Endothelial cell of umbilical vein (primary cell): ENCODE data around the gene GRIK1. TPM values are rescaled to one million over a fixed set of nuclear protein-coding genes. Genes with fewer than 3 reads are reported as not detected.

Experiments used
- BruUV-seq: library from RNA; stranded (reverse); fragments of 400-500 nt; replicated peaks from 2 replicates; lab custom pipeline; 2021; lab: Mats Ljungman, UMichigan
- CTCF ChIA-PET: fragments of 300-600, 350-600 bp; sonication (Branson Sonifier 250); formaldehyde crosslinking; loops from one replicate; lab custom pipeline; 2021; ENCODE audit warnings: antibody characterized with exemption, inconsistent platforms; lab: Charles Lee
- POLR2A ChIA-PET: fragments of 300-600, 350-600 bp; sonication (Branson Sonifier 250); formaldehyde crosslinking; loops from one replicate; lab custom pipeline; 2021; ENCODE audit warnings: antibody characterized with exemption, inconsistent platforms; lab: Charles Lee
- DNase-seq: peaks from one replicate; pipeline ENCODE4 v3.0.0-alpha.2; 2011; ENCODE audit warnings: low read depth, low spot score
- FAIRE-seq: peaks from 2 replicates; lab custom pipeline; 2011; peaks lifted over from hg19 to GRCh38; lab: Jason Lieb, UNC
- H2AFZ ChIP-seq: 2 replicates; pipeline ENCODE4 v1.6.0; 2012; ENCODE audit warnings: low read depth, low read length, control low read depth, inconsistent platforms
- H3K27ac ChIP-seq: 2 replicates; pipeline ENCODE4 v1.5.1; 2011; ENCODE audit warnings: low read depth, mild to moderate bottlenecking, control low read depth, low read length, moderate library complexity; ENCODE audit not compliant: insufficient read depth
- H3K27me3 ChIP-seq, 2 experiments: 2 replicates each; pipeline versions ENCODE4 v1.6.0 to v1.6.1; 2011; ENCODE audit warnings: low read length in 2 of 2, mixed read lengths in 1 of 2; ENCODE audit not compliant: control insufficient read depth in 2 of 2, insufficient read depth in 2 of 2
- H3K36me3 ChIP-seq, 2 experiments: 2 replicates in 1 of 2; 3 replicates in 1 of 2; pipeline ENCODE4 v1.5.1; 2011; ENCODE audit warnings: low read length in 2 of 2, mild to moderate bottlenecking in 1 of 2, moderate library complexity in 1 of 2; ENCODE audit not compliant: control insufficient read depth in 2 of 2, insufficient read depth in 2 of 2; ENCODE audit errors: extremely low read depth in 1 of 2
- H3K4me1 ChIP-seq: 3 replicates; pipeline ENCODE4 v1.5.1; 2011; ENCODE audit warnings: mild to moderate bottlenecking, low read length; ENCODE audit not compliant: control insufficient read depth, insufficient read depth; ENCODE audit errors: extremely low read depth
- H3K4me2 ChIP-seq: 2 replicates; pipeline ENCODE4 v1.6.1; 2011; ENCODE audit warnings: low read length, control low read depth, mixed read lengths; ENCODE audit not compliant: insufficient read depth
- H3K4me3 ChIP-seq, 3 experiments: fragments of 200-600 bp in 1 of 3; sonication (generic), shearing (Covaris generic) in 1 of 3; replicated peaks in 1 of 3; 2 replicates each; pipeline ENCODE4 v1.5.1; 2011 to 2016; ENCODE audit warnings: control low read depth in 3 of 3, low read length in 3 of 3, mild to moderate bottlenecking in 2 of 3, inconsistent platforms in 1 of 3, low read depth in 1 of 3, moderate library complexity in 1 of 3; ENCODE audit not compliant: insufficient read depth in 1 of 3
- H3K79me2 ChIP-seq: 2 replicates; pipeline ENCODE4 v1.6.0; 2012; ENCODE audit warnings: low read length, inconsistent platforms; ENCODE audit not compliant: control insufficient read depth, insufficient read depth
- H3K9ac ChIP-seq: replicated peaks from 2 replicates; pipeline ENCODE3; 2011; ENCODE audit warnings: low read length, control low read depth; ENCODE audit not compliant: insufficient read depth; ENCODE audit errors: extremely low read depth
- H3K9me1 ChIP-seq: replicated peaks from 3 replicates; pipeline ENCODE4 v1.6.0; 2011; ENCODE audit warnings: mild to moderate bottlenecking, low read length; ENCODE audit not compliant: control insufficient read depth, insufficient read depth; ENCODE audit errors: extremely low read depth
- H3K9me3 ChIP-seq: replicated peaks from 2 replicates; pipeline ENCODE4 v1.5.1; 2012; ENCODE audit warnings: low read length, inconsistent platforms; ENCODE audit not compliant: control insufficient read depth, insufficient read depth
- H4K20me1 ChIP-seq: replicated peaks from 2 replicates; pipeline ENCODE3; 2011; ENCODE audit warnings: mild to moderate bottlenecking, low read length; ENCODE audit not compliant: control insufficient read depth, insufficient read depth; ENCODE audit errors: extremely low read depth
- CTCF ChIP-seq, 2 donors: IDR thresholded peaks; 1 replicate in 1 of 2; 2 replicates in 1 of 2; pipeline ENCODE4 v1.5.1; 2011; ENCODE audit warnings: low read length in 2 of 2, mild to moderate bottlenecking in 2 of 2, moderate library complexity in 2 of 2, control low read depth in 1 of 2, inconsistent platforms in 1 of 2, low read depth in 1 of 2; ENCODE audit not compliant: insufficient read depth in 1 of 2; ENCODE audit errors: extremely low read depth in 1 of 2
- EZH2 ChIP-seq: IDR thresholded peaks from 2 replicates; pipeline ENCODE4 v1.6.1; 2012; ENCODE audit warnings: borderline replicate concordance, low read depth, mild to moderate bottlenecking, moderate library complexity, low read length, inconsistent platforms; ENCODE audit not compliant: severe bottlenecking
- FOS ChIP-seq: IDR thresholded peaks from 2 replicates; pipeline ENCODE4 v1.6.1; 2011; ENCODE audit warnings: mild to moderate bottlenecking, low read length, moderate library complexity, borderline replicate concordance; ENCODE audit not compliant: insufficient read depth
- GATA2 ChIP-seq: IDR thresholded peaks from 2 replicates; pipeline ENCODE4 v1.7.0; 2011; ENCODE audit warnings: low read depth, mild to moderate bottlenecking, moderate library complexity, mixed read lengths, low read length; ENCODE audit not compliant: insufficient read length, insufficient read depth
- dilution Hi-C: fragments of 300-500 bp; cut with MboI; formaldehyde crosslinking; loops from one replicate; pipeline ENCODE4 v1.15.0; 2019; ENCODE audit warnings: low sequenced_read_pairs; ENCODE audit not compliant: extremely low pct_ligation_motif_present
- intact Hi-C: fragments of 100-400 bp; cut with micrococcal nuclease; formaldehyde crosslinking; loops from one replicate; pipeline ENCODE4 v1.10.0; 2022
- polyA plus RNA-seq, 4 experiments: library from polyadenylated mRNA; depleted of rRNA in 3 of 4; stranded (reverse) in 3 of 4; unstranded in 1 of 4; fragments of >200 nt; gene quantifications; 2 replicates each; pipeline versions ENCODE4 v1.2.1 to v1.2.3, GENCODE V29; 2011 to 2012; ENCODE audit warnings: missing spikeins in 1 of 4
- total RNA-seq: library from RNA; stranded (reverse); gene quantifications from 2 replicates; pipeline ENCODE4 v1.2.3, GENCODE V29; 2021

GRIK1 gene
- total and polyA plus RNA-seq, 2 donors (not counting 3 experiments of a cell fraction or from before 2014, with no cell fraction given), result not detected

GRCh38 chr21:29753216-29753615 lies 186.6 kb downstream of the GRIK1 start:
- ChIA-PET POLR2A (no interaction called here), CTCF (no interaction called here)
- Histone ChIP-seq H3K36me3 (no peaks in the 10 kb centered on the region), H3K79me2 (no peaks in the 10 kb centered on the region), H3K27me3 (no peaks in the 10 kb centered on the region), H3K9me1 (no peaks in the 10 kb centered on the region), H3K27ac (no peak overlapping the region), H4K20me1 (no peaks in the 10 kb centered on the region), H3K9ac (no peak overlapping the region), H3K4me2 (no peak overlapping the region), H2AFZ (no peak overlapping the region), H3K4me1 (no peaks in the 10 kb centered on the region), H3K9me3 (no peaks in the 10 kb centered on the region), H3K4me3 (no peak overlapping the region)
- no TSS peak for BruUV-seq
- TF ChIP-seq CTCF (IDR thresholded peaks at IDR 0.05; ENCODE audit: extremely low read depth in 1 of 2, insufficient read depth in 1 of 2, low read depth in 1 of 2, low read length in 2 of 2) (no peak), FOS (no peak), GATA2 (no peak), EZH2 (no peak)
- intact Hi-C loops, result no loop called here
- FAIRE-seq, result no peak
- dilution Hi-C loops, result no loop called here
- no peak for DNase-seq

- no peak overlapping the region for H3K4me2 ChIP-seq
- no peaks in the 10 kb centered on the region for H3K9me3 ChIP-seq
- dilution Hi-C loops (no loop called here), intact Hi-C loops (no loop called here)
- H3K27ac ChIP-seq, result no peak overlapping the region
- H3K9me1 ChIP-seq, result no peaks in the 10 kb centered on the region
- BruUV-seq, result no TSS peak
- no peak overlapping the region for H2AFZ ChIP-seq
- no peak for FAIRE-seq
- H4K20me1 ChIP-seq, result no peaks in the 10 kb centered on the region
- H3K9ac ChIP-seq, result no peak overlapping the region
- H3K27me3 ChIP-seq, result no peaks in the 10 kb centered on the region
- ChIA-PET CTCF (no interaction called here), POLR2A (no interaction called here)
- no peaks in the 10 kb centered on the region for H3K36me3 ChIP-seq
- H3K79me2 ChIP-seq, result no peaks in the 10 kb centered on the region
- no peak for TF ChIP-seq FOS
- H3K4me1 ChIP-seq, result no peaks in the 10 kb centered on the region
- H3K4me3 ChIP-seq, result no peak overlapping the region
- no peak for DNase-seq
Observed at GRCh38 chr21:29751473-29752185, 188.2 kb downstream of the GRIK1 start.
